Measurements from ENCODE around the gene WWOX. TPM values are rescaled to one million over a fixed set of nuclear protein-coding genes. Genes with fewer than 3 reads are reported as not detected.

WWOX gene
- total and polyA plus RNA-seq, 2 of the 8 experiments (the other 6 are each of a cell fraction or from before 2014, with no cell fraction given), result 5.4 to 16.7 TPM

GRCh38 chr16:78504401-78504851, 405.0 kb downstream of the WWOX start (continued):
- TF ChIP-seq CTCF (IDR thresholded peaks at IDR 0.05; ENCODE audit: control extremely low read depth in 1 of 3, insufficient read depth in 1 of 3, low read depth in 1 of 3, low read length in 3 of 3) (no peak), GABPA (IDR thresholded peaks at IDR 0.05; ENCODE audit: borderline replicate concordance, insufficient read depth, low read length) (no peak), EGR1 (IDR thresholded peaks at IDR 0.05; ENCODE audit: borderline replicate concordance, low read depth, low read length) (no peak), BRCA1 (IDR thresholded peaks at IDR 0.05; ENCODE audit: low read depth, low read length) (no peak), RXRA (IDR thresholded peaks at IDR 0.05; ENCODE audit: insufficient read depth, low read depth, low read length) (no peak), BCL11A (IDR thresholded peaks at IDR 0.05; ENCODE audit: low read depth in 2 of 2, low read length in 2 of 2) (no peak), USF2 (IDR thresholded peaks at IDR 0.05; ENCODE audit: low read length) (no peak)

All from H1 (cell line).